Left ventricle myocardium inferior (tissue), 1 donor: ENCODE results near the gene GPR157. TPM values are rescaled to one million over a fixed set of nuclear protein-coding genes. Genes with fewer than 3 reads are reported as not detected.

Source experiments
- DNase-seq: peaks from one replicate; pipeline ENCODE4 v3.0.0-alpha.2; 2020
- H3K27ac ChIP-seq: fragments of 200-600 bp; replicated peaks from 2 replicates; pipeline ENCODE4 v1.8.0; 2021
- H3K27me3 ChIP-seq: fragments of 200-600 bp; 2 replicates; pipeline ENCODE4 v1.8.0; 2021; ENCODE audit warnings: low read depth
- H3K36me3 ChIP-seq: fragments of 200-600 bp; 2 replicates; pipeline ENCODE4 v1.8.0; 2021
- H3K4me1 ChIP-seq: fragments of 200-600 bp; 2 replicates; pipeline ENCODE4 v1.8.0; 2021
- H3K4me3 ChIP-seq: fragments of 200-600 bp; 2 replicates; pipeline ENCODE4 v1.8.0; 2021; ENCODE audit warnings: mild to moderate bottlenecking, moderate library complexity
- H3K9me3 ChIP-seq: fragments of 200-600 bp; replicated peaks from 2 replicates; pipeline ENCODE4 v1.8.0; 2021
- CTCF ChIP-seq: fragments of 200-600 bp; IDR thresholded peaks from 2 replicates; pipeline ENCODE4 v1.8.0; 2021; ENCODE audit warnings: antibody characterized with exemption, mild to moderate bottlenecking, borderline replicate concordance
- intact Hi-C: fragments of 100-400 bp; cut with micrococcal nuclease; formaldehyde crosslinking; loops from one replicate; pipeline ENCODE4 v1.11.0; 2022
- total RNA-seq: library from RNA; stranded (reverse); fragmentation: NEBNext Ultra II Directional; extraction: Animal tissue kit (Norgen Biotek cat#: 25700); gene quantifications from one replicate; pipeline ENCODE4 v1.2.1, GENCODE V29; 2021
- donor health status: DM: no; HTN: yes; CAD: no; lungs with severe emphysema.

Gene GPR157
- total RNA-seq, 1 donor from 2014 or later, result 48.4 TPM

- TF ChIP-seq CTCF, result no peak
- Histone ChIP-seq H3K36me3 (no peaks in the 10 kb centered on the region), H3K27me3 (no peaks in the 10 kb centered on the region), H3K4me1 (peaks cover 55% of the 10 kb centered on the region), H3K27ac (peak overlapping the region; percentile 68), H3K4me3 (peak overlapping the region; percentile 41), H3K9me3 (no peaks in the 10 kb centered on the region)
- intact Hi-C loops, result no loop called here
- no peak for DNase-seq
Measured at GRCh38 chr1:9068981-9069325, 59.9 kb downstream of the GPR157 start.

- no peaks in the 10 kb centered on the region for H3K36me3 ChIP-seq
- H3K9me3 ChIP-seq, result no peaks in the 10 kb centered on the region
- TF ChIP-seq CTCF, result no peak
- intact Hi-C loops, result no loop called here
- peak overlapping the region; percentile 73 for H3K27ac ChIP-seq
- peak; percentile 68 for DNase-seq
- no peak overlapping the region for H3K4me3 ChIP-seq
- no peaks in the 10 kb centered on the region for H3K27me3 ChIP-seq
- peaks cover 56% of the 10 kb centered on the region for H3K4me1 ChIP-seq
Measured at GRCh38 chr1:9066945-9067807, 61.7 kb downstream of the GPR157 start.

GRCh38 chr1:9065213-9065751 lies 63.6 kb downstream of the GPR157 start:
- Histone ChIP-seq H3K27me3 (no peaks in the 10 kb centered on the region), H3K36me3 (no peaks in the 10 kb centered on the region), H3K4me1 (peaks cover 60% of the 10 kb centered on the region), H3K4me3 (no peak overlapping the region), H3K27ac (peak overlapping the region; percentile 73), H3K9me3 (no peaks in the 10 kb centered on the region)
- DNase-seq, result no peak
- no peak for TF ChIP-seq CTCF
- intact Hi-C loops, result no loop called here

GRCh38 chr1:9062846-9063245 lies 66.1 kb downstream of the GPR157 start:
- Histone ChIP-seq H3K27ac (no peak overlapping the region), H3K4me3 (no peak overlapping the region), H3K27me3 (no peaks in the 10 kb centered on the region), H3K36me3 (no peaks in the 10 kb centered on the region), H3K4me1 (peaks cover 42% of the 10 kb centered on the region), H3K9me3 (no peaks in the 10 kb centered on the region)
- intact Hi-C loops, result no loop called here
- DNase-seq, result no peak
- no peak for TF ChIP-seq CTCF

GRCh38 chr1:9062021-9062471 lies 66.9 kb downstream of the GPR157 start:
- no peak for DNase-seq
- Histone ChIP-seq H3K9me3 (no peaks in the 10 kb centered on the region), H3K27ac (no peak overlapping the region), H3K36me3 (no peaks in the 10 kb centered on the region), H3K4me3 (no peak overlapping the region), H3K4me1 (peaks cover 35% of the 10 kb centered on the region), H3K27me3 (no peaks in the 10 kb centered on the region)
- TF ChIP-seq CTCF, result no peak
- intact Hi-C loops, result no loop called here
